ENCODE results near the gene STMP1.
"Not testable (repeated sequence)": the region's sequence is repeated elsewhere in the genome, so short reads cannot be mapped to it uniquely, and the experiment has no call there.

The STMP1 gene

DNA sequence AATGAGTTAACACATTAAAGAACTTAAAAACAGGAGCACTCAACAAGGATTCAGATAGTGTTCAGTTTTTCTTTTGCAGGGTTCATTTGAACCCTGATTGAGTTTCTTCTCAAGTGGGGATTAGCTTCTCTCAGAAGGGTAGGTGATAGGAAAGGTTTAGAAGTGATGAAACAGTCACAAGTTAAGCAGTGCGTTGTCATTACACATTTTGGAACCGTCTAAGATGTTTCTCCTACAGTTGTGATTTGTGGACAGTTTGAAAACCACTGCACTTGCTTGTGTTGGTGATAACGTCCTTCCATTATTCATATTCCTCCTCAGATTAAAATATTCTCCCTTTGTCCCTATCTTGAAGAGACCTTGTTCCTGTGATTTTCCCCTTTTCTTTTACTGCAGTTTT lies 2.7 kb downstream of the STMP1 start:
- no peak for DNase-seq

DNA sequence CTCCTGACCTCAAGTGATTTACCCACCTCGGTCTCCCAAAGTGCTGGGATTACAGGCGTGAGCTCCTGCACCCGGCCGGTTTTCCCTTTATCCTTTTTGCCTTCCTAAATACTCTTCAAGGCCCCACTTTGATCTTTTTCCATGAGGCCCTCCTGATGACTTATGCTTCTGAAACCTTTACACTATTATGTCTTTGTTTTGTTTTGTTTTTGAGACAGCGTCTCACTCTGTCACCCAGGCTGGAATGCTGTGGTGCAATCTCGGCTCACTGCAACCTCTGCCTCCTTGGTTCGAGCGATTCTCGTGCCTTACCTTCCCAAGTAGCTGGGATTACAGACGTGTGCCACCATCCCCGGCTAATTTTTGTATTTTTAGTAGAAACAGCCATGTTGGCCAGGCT lies 3.8 kb downstream of the STMP1 start:
- DNase-seq: no peak

GRCh38 chr7:135666846-135667245 lies 4.5 kb downstream of the STMP1 start:
- no peak for DNase-seq

GRCh38 chr7:135667626-135668025 lies 5.3 kb downstream of the STMP1 start:
- not testable (repeated sequence) for DNase-seq

GRCh38 chr7:135668852-135669395 lies 6.6 kb downstream of the STMP1 start:
- not testable (repeated sequence) for DNase-seq

DNA sequence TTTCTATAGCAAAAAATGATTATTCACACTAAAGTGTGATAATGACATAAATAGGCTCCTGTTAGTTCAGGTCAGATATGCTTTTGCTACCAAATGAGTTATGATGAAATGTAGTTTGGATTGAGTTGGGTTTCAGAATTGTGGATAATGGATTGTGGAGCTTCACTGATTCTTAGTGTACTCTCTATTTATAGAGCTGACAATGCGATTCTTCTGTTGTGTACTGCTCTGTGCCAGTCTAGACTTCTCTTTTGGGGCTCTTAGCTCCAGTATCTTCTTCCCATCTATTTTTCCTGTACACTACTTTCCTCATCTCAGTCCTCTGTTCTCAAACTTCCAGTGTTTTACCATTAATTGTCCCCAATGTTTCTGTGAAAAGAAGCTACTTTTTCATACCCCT lies 7.5 kb downstream of the STMP1 start:
- no peak for DNase-seq

- no peak for DNase-seq
Measured at GRCh38 chr7:135670179-135670578, 7.9 kb downstream of the STMP1 start.

- DNase-seq: peak; percentile 43
Measured at GRCh38 chr7:135672560-135673359, 10.4 kb downstream of the STMP1 start.

DNA sequence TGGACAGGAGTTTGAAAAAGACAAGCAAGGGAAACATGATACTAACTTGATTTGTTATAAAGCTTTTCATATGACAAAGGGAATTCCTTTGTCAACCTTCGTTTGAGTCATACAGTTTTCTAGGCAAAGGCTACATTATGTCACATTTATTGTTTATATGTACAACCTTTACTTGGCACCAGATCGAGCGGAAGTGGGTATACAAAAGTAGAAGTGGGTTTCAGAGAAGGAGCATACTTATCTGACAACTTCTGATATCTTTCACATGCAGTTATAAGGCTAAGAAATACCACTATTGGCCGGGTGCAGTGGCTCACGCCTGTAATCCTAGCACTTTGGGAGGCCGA lies 11.0 kb downstream of the STMP1 start:
- DNase-seq: no peak

DNA sequence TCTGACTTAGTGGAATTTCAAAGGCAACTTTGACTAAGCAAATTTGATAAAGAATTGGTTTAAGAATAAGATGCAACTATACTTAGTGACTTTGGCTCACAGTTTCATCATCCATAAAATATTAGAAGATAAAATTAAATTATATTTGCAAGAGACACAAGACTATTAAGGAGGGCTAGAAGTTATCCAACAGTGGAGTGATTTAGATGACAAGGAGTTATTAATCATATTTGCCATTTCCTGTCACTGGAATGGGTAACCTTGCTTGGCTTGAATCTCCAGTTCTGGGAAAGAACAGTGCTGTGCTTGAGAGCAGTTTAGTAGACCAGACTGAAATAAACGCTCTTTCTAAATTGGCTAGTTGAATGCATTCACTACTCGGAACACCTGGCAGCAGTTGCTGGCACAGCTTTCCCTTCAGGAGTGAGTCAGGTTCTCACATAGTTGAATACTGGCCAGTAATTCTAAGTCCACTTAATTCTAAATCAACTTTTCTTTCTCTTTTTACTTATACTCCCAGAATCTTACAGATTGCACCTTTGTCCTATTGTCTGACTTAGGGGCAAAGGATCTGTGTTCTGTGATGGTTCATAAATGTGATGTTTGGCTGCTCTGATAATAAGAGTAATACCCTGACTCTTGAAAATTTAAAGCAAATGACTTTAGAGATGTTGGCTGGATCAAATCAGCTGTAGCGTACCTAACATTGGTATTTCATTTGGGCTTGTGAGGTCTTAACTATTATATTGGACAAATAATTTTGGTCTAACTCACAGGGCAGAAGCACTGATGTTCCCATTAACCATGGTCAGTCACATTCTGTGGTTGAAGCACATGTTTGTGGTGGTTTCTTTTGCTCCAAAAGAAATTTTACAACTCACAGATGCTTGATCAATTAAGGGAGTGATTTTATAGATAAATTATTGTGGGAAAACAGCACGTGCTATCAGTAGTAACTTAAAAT lies 16.6 kb downstream of the STMP1 start:
- no peak for DNase-seq

- DNase-seq: no peak
Measured at GRCh38 chr7:135681762-135682161, 19.4 kb downstream of the STMP1 start.

DNA sequence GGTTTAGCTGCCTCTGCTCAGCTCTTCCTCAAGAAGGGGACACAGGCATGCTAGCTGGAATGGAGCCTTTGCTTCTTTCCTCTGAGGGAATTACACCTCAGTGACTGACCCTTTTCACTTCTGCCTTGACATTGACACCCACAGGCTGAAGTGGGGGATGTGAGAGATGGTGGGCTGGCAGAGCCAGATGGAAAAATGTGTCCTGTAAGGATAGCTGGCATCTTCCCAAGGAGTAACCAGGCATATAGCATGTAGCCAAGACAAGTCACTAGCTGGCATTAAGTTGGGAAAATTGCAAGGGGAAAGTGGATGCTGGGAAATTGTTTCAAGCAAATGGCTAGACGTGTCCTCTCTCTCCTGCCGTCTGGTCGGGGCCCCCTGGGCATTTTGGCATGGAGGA lies 19.9 kb downstream of the STMP1 start:
- DNase-seq: no peak

DNA sequence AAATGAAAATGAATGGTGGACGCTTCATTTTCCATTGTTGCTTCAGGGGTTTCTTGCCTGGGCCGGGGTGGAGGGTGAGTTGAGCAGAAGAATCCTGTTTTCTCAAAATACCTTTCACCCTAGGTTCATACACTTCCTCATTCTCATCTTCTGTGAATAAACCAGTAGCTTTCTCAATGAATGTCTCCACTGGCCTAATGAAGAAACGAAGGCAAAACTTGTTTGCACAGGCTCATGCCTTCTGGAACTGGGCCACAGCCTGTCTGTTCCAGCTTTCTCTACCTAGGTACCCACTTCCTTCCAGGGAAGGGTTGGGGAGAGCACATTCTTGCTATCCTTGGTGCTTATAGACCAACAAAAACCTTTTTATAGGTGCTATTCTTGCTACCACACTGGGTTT lies 21.3 kb downstream of the STMP1 start:
- DNase-seq: no peak

DNA sequence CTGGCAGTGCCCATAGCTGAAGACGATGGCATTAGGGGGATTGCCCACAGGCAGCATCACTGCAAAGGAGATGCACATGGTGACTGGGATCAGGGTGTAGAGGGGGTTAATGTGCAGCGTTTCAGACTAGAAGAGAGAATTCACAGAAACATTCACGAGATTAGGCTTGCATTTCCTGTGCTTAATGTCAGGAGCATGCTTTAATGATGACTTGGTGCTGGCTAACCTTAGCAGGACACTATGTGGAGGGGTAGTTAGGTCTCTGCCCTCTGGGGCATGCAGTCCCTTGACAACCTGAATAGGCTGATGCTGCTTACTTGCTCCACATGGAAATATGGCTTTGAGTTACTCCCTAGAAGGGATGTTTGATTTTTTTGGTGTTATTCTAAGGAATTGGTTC lies 21.8 kb downstream of the STMP1 start:
- no peak for DNase-seq

- DNase-seq: no peak
Measured at GRCh38 chr7:135684699-135685098, 22.4 kb downstream of the STMP1 start.

- DNase-seq: no peak
Measured at GRCh38 chr7:135685306-135686084, 23.2 kb downstream of the STMP1 start.

DNA sequence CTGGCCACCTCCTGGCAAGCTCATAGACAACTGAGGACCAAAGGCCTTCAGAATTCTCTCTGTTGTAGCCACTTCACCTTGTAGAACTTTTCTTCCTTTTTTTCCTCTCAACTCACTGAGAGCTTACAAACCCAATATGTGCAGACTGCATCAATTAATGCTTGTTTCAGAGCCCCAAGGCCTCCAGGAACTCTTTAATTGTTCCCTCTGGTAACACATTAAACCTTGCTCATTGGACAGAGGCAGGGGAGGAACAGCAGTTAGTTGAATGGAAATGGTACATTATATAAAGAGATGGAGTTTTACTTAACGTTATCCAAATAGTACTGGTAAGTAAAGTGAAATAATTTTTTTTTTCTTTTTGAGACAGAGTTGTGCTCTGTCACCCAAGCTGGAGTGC lies 25.2 kb downstream of the STMP1 start:
- no peak for DNase-seq

GRCh38 chr7:135690566-135690965 lies 28.3 kb downstream of the STMP1 start:
- DNase-seq: no peak

- no peak for DNase-seq
Measured at GRCh38 chr7:135692055-135692454, 29.7 kb downstream of the STMP1 start.

DNA sequence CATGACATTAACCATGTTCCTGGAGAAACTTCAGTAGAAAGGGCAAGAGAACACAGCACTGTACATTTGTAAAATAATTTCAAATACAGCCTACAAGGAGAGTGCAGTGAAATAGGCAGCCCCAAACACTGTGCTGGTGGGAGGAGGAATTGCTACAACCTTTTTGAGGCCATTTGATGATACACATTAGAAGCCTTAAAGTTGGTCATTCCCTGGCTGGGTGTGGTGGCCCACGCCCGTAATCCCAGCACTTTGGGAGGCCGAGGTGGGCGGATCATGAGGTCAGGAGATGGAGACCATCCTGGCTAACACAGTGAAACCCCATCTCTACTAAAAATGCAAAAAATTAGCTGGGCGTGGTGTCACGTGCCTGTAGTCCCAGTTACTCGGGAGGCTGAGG lies 30.3 kb downstream of the STMP1 start:
- DNase-seq: not testable (repeated sequence)

- DNase-seq: no peak
Measured at GRCh38 chr7:135693558-135693957, 31.2 kb downstream of the STMP1 start.

- DNase-seq: no peak
Measured at GRCh38 chr7:135697276-135698049, 35.1 kb downstream of the STMP1 start.
